Mucosa of stomach (tissue), 1 donor: Measurements from ENCODE around the gene KRT33B.

Source experiments
- H3K27me3 ChIP-seq: one replicate; pipeline ENCODE4 v1.7.0; 2013; ENCODE audit warnings: mild to moderate bottlenecking, low read length; ENCODE audit not compliant: control insufficient read depth, insufficient read depth
- H3K36me3 ChIP-seq: one replicate; pipeline ENCODE4 v1.7.0; 2013; ENCODE audit warnings: low read length; ENCODE audit not compliant: control insufficient read depth, insufficient read depth
- H3K4me1 ChIP-seq: one replicate; pipeline ENCODE4 v1.7.0; 2013; ENCODE audit warnings: mild to moderate bottlenecking, low read length; ENCODE audit not compliant: control insufficient read depth, insufficient read depth
- H3K4me3 ChIP-seq: one replicate; pipeline ENCODE4 v1.7.0; 2013; ENCODE audit warnings: low read length
- H3K9ac ChIP-seq: one replicate; pipeline ENCODE4 v1.7.0; 2013; ENCODE audit warnings: mild to moderate bottlenecking, low read length, moderate library complexity
- H3K9me3 ChIP-seq: one replicate; pipeline ENCODE4 v1.7.0; 2013; ENCODE audit warnings: mild to moderate bottlenecking, low read length, moderate library complexity; ENCODE audit not compliant: control insufficient read depth
- donor health status: Pancreatic carcinoma.

Gene KRT33B

DNA sequence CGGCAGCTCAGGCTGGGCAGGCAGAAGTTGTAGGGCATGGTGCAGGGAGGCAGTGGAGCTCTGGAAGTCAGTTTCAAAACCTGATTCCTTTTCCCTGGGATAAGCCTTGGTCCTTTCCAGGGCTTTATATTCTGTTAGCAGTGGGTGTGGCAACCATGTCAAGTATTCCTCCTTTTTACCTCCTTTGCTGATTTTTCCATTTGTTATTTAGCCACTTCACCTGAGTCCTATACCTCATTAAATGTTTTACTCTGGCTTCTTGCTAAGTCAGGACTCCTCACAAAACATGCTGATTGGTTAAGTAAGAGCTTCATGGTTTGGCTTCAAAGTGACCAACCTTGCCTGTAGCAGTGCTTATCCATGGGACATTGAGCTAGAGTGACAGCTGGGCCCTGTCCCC, at the start of gene KRT33B:
KRT33B (minus strand) TSS at position 101 of the 400 bp plus-strand sequence; CDS start at position 38, 63 bp downstream.
- H3K4me1 ChIP-seq: no peaks in the 10 kb centered on the region
- no peaks in the 10 kb centered on the region for H3K27me3 ChIP-seq
- no peak within 1 kb of the TSS for H3K4me3 ChIP-seq
- H3K36me3 ChIP-seq: no peaks in the 10 kb centered on the region
- H3K9ac ChIP-seq: no peak within 1 kb of the TSS
- no peaks in the 10 kb centered on the region for H3K9me3 ChIP-seq

DNA sequence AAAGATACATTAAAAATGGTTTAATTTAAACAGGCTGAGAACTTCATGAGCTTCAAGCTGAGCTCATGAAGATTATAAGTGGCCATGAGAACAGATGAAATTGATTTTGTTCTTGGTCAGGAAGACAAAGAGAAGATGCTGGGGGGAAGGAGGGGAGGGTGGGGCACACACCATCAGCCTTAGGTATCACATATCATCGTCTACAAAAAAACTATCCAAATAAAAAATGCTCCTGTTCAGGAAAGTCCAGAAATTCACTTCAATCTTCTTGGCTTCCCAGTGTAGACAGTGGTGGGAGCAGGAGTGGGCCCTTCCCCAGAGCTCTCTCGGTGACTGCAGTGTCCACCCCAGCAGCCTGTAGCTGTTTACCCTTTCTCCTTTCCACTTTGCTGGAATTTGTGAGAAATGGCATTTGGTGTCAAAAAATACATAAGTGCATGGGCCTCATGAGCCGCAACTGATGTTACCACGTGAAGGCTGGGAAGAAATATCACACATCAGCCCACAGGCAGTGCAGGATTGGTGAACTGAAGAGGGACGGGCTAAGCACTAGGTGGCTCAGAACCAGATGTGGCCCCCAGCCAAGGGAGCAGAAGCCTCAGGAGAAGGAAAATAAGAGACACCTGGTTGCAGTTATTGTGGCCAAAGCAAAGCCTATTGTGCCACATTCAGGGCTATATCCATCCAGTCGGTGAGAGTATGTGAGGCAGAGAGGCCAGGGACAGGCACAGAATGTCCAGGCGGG, 48.7 kb upstream of the KRT33B start:
- H3K4me1 ChIP-seq: peaks cover 8% of the 10 kb centered on the region
- H3K27me3 ChIP-seq: no peaks in the 10 kb centered on the region
- H3K36me3 ChIP-seq: no peaks in the 10 kb centered on the region
- no peaks in the 10 kb centered on the region for H3K9me3 ChIP-seq
- no peak overlapping the region for H3K4me3 ChIP-seq
- H3K9ac ChIP-seq: no peak overlapping the region

GRCh38 chr17:41417576-41418015, 48.0 kb upstream of the KRT33B start:
- Histone ChIP-seq H3K9ac (no peak overlapping the region), H3K4me3 (no peak overlapping the region), H3K4me1 (peaks cover 8% of the 10 kb centered on the region), H3K9me3 (no peaks in the 10 kb centered on the region), H3K36me3 (no peaks in the 10 kb centered on the region), H3K27me3 (no peaks in the 10 kb centered on the region)

DNA sequence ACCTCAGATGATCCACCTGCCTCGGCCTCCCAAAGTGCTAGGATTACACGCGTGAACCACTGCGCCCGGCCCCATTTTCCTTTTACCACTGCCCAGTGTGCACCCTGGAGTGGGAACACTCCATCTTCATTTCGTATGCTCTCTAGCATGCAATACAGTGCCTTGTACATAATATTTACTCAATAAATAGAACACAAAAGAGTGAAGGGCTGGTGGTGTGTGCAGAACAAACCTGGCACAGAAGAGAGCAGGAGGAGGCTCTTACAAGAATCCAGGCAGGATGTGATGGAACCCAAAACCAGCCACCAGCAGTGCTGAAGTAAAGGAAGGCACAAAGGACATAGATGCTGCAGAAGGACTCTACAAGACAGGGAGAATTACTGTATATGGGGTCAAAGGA, 47.5 kb upstream of the KRT33B start:
- peaks cover 8% of the 10 kb centered on the region for H3K4me1 ChIP-seq
- H3K9me3 ChIP-seq: no peaks in the 10 kb centered on the region
- H3K27me3 ChIP-seq: no peaks in the 10 kb centered on the region
- H3K4me3 ChIP-seq: no peak overlapping the region
- H3K9ac ChIP-seq: no peak overlapping the region
- no peaks in the 10 kb centered on the region for H3K36me3 ChIP-seq

- Histone ChIP-seq H3K4me3 (no peak overlapping the region), H3K36me3 (no peaks in the 10 kb centered on the region), H3K9me3 (no peaks in the 10 kb centered on the region), H3K4me1 (peaks cover 8% of the 10 kb centered on the region), H3K27me3 (no peaks in the 10 kb centered on the region), H3K9ac (no peak overlapping the region)
Measured at GRCh38 chr17:41416479-41416878, 46.9 kb upstream of the KRT33B start.

DNA sequence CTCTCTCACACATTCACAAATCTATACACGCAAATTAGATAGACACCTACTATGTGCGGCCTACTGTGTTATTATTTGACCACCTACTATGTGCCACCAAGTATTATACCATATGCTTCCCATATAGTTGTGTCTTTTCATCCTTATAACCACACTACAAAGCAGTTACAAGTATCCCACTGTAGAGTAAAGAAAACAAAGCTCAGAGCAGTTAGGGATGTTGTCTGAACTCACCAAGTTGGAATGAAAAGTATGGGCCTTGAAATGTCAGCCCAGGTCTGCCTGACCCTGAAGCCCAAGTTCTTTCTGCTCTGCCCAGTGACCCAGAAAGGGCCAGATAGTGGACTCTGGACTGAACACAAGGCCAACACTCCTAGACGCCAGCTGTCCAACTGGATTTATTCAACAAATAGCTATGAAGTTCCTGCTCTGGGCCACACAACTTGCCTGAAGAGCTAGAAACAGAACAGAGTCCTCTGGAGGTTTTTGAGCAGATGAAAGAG, 46.3 kb upstream of the KRT33B start:
- Histone ChIP-seq H3K9ac (no peak overlapping the region), H3K4me1 (peaks cover 8% of the 10 kb centered on the region), H3K27me3 (no peaks in the 10 kb centered on the region), H3K36me3 (no peaks in the 10 kb centered on the region), H3K4me3 (no peak overlapping the region), H3K9me3 (no peaks in the 10 kb centered on the region)

- H3K27me3 ChIP-seq: no peaks in the 10 kb centered on the region
- H3K9me3 ChIP-seq: no peaks in the 10 kb centered on the region
- H3K4me1 ChIP-seq: peaks cover 8% of the 10 kb centered on the region
- no peak overlapping the region for H3K9ac ChIP-seq
- H3K36me3 ChIP-seq: no peaks in the 10 kb centered on the region
- no peak overlapping the region for H3K4me3 ChIP-seq
Measured at GRCh38 chr17:41415411-41415810, 45.8 kb upstream of the KRT33B start.

GRCh38 chr17:41413982-41414381, 44.4 kb upstream of the KRT33B start:
- Histone ChIP-seq H3K36me3 (no peaks in the 10 kb centered on the region), H3K4me3 (no peak overlapping the region), H3K27me3 (no peaks in the 10 kb centered on the region), H3K9ac (no peak overlapping the region), H3K4me1 (peaks cover 8% of the 10 kb centered on the region), H3K9me3 (no peaks in the 10 kb centered on the region)

- H3K4me1 ChIP-seq: peaks cover 8% of the 10 kb centered on the region
- H3K9me3 ChIP-seq: no peaks in the 10 kb centered on the region
- H3K4me3 ChIP-seq: no peak overlapping the region
- no peaks in the 10 kb centered on the region for H3K27me3 ChIP-seq
- H3K36me3 ChIP-seq: no peaks in the 10 kb centered on the region
- H3K9ac ChIP-seq: no peak overlapping the region
Measured at GRCh38 chr17:41413353-41413957, 43.8 kb upstream of the KRT33B start.

DNA sequence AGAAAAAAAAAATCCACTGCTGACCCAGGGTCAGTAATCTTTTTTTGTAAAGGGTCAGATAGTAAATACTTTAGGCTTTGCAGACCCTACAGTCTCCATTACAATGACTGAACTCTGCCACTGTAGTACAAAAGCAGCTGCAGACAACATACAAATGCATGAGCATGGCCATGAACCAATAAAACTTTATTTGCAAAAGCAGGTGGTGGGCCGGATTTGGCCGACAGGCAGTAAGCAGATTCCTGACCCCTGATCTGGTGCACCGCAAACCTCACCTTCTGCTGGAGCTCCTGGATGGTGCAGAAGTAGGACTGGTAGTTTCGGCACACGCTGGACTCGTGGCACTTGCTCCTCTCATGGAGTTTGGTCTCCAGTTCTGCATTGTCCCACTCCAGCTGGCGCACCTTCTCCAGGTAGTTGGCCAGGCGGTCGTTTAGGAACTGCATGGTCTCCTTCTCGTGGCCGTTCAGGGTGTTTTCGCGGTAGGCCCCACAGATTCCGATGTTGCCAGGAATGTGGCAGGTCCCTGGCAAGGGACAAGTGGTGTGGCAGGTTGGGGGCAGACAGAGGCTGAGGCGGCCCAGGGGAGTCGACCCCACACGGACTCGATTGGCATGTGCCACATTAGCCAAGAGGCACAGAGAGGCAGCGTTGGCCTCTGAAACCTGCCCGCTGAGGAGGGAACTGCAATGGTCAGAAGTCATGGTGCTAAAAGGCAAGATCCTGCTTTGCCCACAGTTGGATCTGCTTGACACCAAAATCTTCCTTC, 41.6 kb upstream of the KRT33B start:
- H3K36me3 ChIP-seq: no peaks in the 10 kb centered on the region
- H3K27me3 ChIP-seq: no peaks in the 10 kb centered on the region
- H3K4me3 ChIP-seq: no peak overlapping the region
- no peaks in the 10 kb centered on the region for H3K4me1 ChIP-seq
- no peak overlapping the region for H3K9ac ChIP-seq
- no peaks in the 10 kb centered on the region for H3K9me3 ChIP-seq

GRCh38 chr17:41407226-41407625, 37.6 kb upstream of the KRT33B start:
- Histone ChIP-seq H3K9ac (no peak overlapping the region), H3K36me3 (no peaks in the 10 kb centered on the region), H3K27me3 (peaks cover 4% of the 10 kb centered on the region), H3K4me3 (no peak overlapping the region), H3K9me3 (no peaks in the 10 kb centered on the region), H3K4me1 (no peaks in the 10 kb centered on the region)

DNA sequence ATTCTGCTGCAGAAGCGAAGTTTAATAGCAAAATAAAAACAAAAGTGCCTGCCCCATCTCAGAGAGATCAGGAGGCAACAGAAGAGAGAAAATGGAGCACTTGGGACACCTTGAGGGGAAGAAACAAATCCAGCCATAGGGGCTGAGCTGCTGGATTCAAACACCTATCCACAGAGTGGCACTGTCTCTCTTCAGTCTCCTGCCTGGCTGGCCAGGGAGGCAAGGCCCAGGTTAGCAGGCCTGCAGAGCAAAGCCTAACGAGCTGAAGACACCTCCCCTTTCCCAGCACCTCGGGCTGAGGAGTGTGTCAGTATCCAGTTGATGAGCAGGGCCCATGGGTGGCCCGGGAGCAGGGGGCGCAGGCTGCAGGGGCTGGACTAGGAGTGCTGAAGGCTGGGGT, 36.6 kb upstream of the KRT33B start:
- H3K9me3 ChIP-seq: no peaks in the 10 kb centered on the region
- H3K36me3 ChIP-seq: no peaks in the 10 kb centered on the region
- H3K4me1 ChIP-seq: no peaks in the 10 kb centered on the region
- H3K4me3 ChIP-seq: no peak overlapping the region
- peaks cover 4% of the 10 kb centered on the region for H3K27me3 ChIP-seq
- no peak overlapping the region for H3K9ac ChIP-seq
